GM12891 (cell line): Measurements from ENCODE around the gene LRRC43.
"Not testable (repeated sequence)": the region's sequence is repeated elsewhere in the genome, so short reads cannot be mapped to it uniquely, and the experiment has no call there.

Source experiments
- PAX5 ChIP-seq: IDR thresholded peaks from 2 replicates; pipeline ENCODE4 v1.6.1; 2011; ENCODE audit warnings: low read length, moderate library complexity, mild to moderate bottlenecking; ENCODE audit not compliant: insufficient read depth, severe bottlenecking
- POLR2A ChIP-seq: IDR thresholded peaks from 2 replicates; pipeline ENCODE4 v1.6.1; 2011; ENCODE audit warnings: low read depth, low read length, control low read depth
- POLR2AphosphoS5 ChIP-seq: IDR thresholded peaks from 2 replicates; pipeline ENCODE4 v1.6.1; 2011; ENCODE audit warnings: low read depth, low read length, control low read depth
- POU2F2 ChIP-seq: IDR thresholded peaks from 2 replicates; pipeline ENCODE4 v1.6.1; 2011; ENCODE audit warnings: low read depth, mild to moderate bottlenecking, control low read depth, low read length, moderate library complexity
- SPI1 ChIP-seq: IDR thresholded peaks from 2 replicates; pipeline ENCODE4 v1.6.1; 2011; ENCODE audit warnings: low read depth, low read length, control low read depth
- TAF1 ChIP-seq: IDR thresholded peaks from 2 replicates; pipeline ENCODE4 v1.6.1; 2011; ENCODE audit warnings: low read depth, low read length, control low read depth

DNA sequence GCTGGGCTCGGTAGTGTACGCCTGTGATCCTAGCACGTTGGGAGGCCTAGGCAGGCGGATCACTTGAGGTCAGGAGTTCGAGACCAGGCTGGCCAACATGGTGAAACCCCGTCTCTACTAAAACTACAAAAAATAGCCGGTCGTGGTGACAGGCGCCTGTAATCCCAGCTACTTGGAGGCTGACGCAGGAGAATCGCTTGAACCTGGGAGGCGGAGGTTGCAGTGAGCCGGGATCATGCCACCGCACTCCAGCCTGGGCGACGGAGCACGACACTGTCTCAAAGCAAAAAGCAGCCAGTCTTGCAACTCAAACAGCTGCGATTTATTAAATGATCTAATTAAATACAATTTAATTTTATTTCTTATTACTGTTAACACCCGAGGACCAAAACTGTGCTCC lies 19.9 kb downstream of the LRRC43 start:
- TF ChIP-seq POLR2AphosphoS5, POLR2A, TAF1, SPI1, POU2F2: not testable (repeated sequence)
- TF ChIP-seq PAX5 = peak; percentile 8
